HG03175 (cell line): Measurements from ENCODE around the gene KLK1.
A peak's percentile ranks its signal among the peaks of the same experiment; 100 is the strongest.
"Not testable (repeated sequence)": the region's sequence is repeated elsewhere in the genome, so short reads cannot be mapped to it uniquely, and the experiment has no call there.

Source experiments
- ATAC-seq: cut with Tn5 transposase; IDR thresholded peaks from one replicate; pipeline ENCODE4 v1.9.1; 2021; ENCODE audit warnings: mild to moderate bottlenecking, moderate library complexity; ENCODE audit not compliant: unreplicated experiment

KLK1 gene

GRCh38 chr19:50817941-50818858, 5.4 kb downstream of the KLK1 start:
- ATAC-seq = peak; percentile 60

DNA sequence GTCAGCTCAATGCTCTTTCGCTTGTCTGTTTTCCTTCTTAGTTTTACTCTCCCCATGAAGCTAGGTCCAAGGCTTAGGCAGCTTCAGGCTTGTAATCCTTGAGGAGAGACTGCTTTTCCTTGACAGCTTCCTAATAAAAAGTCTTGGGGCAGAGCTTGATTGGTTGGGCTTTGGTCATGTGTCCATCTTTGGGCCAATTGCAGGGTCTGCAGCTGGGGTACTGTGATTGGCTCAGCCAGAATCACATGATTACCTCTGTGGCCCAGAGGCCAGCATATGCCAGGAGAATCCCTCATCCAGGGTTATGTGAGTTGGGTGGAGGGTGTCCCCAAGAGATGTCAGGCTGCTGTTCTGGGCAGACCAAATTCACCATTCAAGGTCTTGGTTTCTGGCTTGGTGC, 8.1 kb downstream of the KLK1 start:
- no peak for ATAC-seq

DNA sequence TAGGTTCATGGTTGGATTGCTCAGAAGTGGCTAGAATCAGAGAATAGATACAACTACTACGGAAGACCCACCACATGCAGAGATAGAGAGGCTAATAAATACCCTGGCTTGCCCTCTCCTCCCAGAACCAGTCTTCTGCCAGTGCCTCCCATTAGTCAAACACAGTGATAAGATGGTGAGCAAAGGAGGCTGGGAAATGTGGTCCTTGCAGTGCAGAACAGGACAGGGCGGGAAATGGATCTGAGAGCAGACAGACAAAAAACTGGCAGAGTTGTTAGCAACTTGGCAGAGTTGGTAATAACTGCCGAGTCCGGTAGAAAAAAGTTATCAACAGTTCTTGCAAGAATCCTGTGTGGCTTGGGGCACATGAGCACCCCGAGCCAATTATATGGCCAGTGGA, 8.7 kb downstream of the KLK1 start:
- no peak for ATAC-seq

GRCh38 chr19:50812474-50812873, 11.1 kb downstream of the KLK1 start:
- no peak for ATAC-seq

- not testable (repeated sequence) for ATAC-seq
These were observed 11.9 kb downstream of the KLK1 start for GRCh38 chr19:50811622-50812238.

GRCh38 chr19:50808856-50809255, 14.7 kb downstream of the KLK1 start:
- ATAC-seq = no peak

DNA sequence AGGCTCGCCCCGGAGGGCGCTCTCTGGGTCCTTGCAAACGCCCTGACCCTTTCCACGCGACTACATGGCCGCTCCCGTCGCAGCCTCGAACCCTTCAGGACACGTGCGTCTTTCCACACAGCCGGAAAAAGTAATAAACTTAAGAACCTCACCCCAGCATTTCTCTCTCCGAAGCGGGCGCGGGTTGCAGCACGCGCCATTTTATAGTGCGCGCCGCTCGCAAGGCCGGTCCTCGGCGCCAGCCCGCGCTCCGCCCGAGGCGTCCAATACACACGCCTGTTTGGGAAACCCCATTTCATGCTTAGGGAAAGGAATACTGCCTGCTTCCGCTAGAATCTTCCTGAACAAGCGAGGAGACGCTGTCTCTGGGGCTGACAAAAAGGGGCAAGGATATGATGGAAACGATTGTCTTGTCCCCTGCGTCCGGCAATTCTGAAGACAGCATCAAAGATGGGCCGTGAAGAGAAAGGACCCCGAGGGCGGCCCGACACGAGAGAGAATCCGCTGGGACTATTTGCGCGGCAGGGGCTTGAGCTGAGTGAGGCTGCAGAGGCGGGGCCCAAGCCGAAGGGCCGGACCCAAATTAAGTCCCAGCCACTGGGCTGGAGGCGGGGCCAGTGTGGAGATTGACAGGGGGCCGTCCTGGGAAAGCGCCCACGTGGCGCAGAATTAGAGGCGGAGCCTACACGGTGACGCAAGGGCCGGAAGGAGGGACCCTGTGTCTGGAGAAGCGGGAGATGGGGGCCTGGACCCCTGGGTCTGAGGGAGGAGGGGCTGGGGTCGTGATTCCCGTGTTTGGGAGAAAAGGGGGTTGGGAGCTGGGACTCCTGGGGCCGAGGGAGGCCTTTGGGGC, 18.9 kb downstream of the KLK1 start:
- ATAC-seq = peak; percentile 94

GRCh38 chr19:50803633-50804419, 19.8 kb downstream of the KLK1 start:
- ATAC-seq = peak; percentile 3

- ATAC-seq = no peak
These were observed 22.5 kb downstream of the KLK1 start for GRCh38 chr19:50801107-50801506.

GRCh38 chr19:50799547-50799851, 24.1 kb downstream of the KLK1 start:
- no peak for ATAC-seq

GRCh38 chr19:50798659-50799546, 24.7 kb downstream of the KLK1 start:
- ATAC-seq = no peak

DNA sequence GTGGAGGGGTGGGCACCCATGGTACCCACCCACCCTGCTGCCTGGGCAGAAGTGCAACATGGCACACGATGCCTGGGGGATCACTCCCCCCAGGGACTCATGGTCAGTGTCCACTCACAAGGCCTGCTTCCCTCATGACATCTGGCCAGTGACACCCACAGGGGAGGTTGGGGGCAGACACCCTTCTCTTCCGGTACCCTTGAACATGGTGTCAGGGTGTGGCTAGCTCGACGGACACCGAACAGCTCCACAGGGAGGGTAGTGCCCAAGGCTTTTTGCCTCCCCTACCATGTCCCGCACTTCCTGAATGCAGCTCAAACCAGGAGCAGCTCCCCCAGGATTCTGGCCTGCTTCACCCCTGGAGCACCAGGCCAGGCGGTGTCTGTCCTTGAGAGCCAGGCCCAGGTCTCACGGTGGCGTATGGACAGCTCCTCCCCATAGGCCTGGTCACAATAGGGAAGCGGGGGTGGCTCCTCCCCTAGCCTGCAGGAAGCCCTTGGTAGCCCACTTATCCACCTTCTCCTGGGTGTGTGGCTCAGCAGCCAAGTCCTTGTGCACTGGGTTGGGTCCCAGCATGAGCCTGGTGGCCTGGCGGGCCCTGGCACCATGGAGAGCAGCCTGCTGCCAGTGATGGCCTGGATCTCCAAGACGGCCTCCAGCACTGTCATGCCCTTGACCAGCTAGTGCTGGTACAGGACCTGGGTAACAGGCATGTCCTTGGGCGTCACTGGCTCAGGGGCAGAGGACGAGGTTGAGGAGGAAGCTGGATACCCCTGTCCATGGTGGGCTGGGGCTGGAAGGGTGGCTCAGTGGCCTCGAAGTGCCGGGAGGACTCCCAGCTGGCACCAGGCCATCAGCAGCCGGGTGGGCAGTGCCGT, 25.6 kb downstream of the KLK1 start:
- no peak for ATAC-seq

- no peak for ATAC-seq
These were observed 26.2 kb downstream of the KLK1 start for GRCh38 chr19:50797429-50797780.

DNA sequence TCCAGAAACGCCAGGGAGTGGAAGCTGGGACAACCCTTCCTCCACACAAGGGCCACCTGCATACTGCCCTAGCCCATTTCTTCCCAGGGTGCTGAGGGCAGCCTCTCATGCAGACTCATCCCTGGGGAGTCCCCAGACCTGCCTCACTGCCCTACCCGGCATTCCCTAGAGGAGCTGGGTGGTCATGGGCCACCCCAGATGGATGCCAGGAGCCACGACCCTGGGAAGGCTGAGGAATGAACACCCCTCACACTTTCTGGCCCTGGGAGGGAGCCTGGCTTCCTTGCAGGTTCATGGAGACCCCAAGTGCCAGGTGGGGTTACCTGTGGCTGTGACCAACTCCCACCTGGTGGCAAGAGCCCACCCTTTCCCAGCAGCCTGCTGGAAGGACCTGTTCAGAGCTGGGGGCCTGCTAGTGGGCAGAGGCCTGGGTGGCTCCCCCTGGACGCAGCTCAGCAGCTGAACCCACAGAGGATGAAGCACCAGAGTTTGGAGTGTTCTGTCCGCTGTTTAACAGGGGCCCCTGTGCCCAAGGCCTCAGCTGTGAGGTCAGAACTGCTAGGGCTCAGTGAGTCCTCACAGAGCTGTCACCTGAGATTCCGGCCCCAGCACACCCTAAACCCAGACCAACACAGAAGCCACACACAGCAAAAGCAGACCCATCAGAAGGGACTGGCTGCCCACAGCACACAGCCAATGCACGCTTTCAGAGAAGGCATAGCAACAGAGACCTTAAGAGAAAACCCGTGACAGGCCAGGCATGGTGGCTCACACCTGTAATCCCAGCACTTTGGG, 26.8 kb downstream of the KLK1 start:
- no peak for ATAC-seq

DNA sequence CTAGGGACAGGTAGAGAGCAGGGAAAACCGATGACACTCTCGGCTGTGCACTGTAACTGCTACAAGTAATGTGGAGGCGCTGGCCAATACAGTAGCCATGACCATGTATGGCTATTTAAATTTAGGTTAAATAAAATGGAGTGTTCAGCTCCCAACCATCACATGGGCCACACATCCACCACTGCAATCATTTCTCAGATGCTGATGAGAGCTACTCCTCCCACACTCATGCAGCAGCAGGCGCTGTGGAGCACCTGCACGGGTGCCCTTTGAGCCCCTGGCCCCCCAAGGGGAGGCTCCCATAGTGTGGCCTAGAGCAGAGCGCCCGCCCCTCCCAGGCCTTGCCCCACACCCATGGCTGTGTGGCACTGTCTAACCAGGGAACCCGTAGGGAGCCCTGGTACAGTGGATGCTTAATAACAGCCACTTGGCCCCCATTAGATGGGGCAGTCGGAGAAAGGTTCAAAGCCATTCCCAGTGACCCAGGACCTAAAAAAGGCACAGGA, 27.4 kb downstream of the KLK1 start:
- ATAC-seq = no peak

DNA sequence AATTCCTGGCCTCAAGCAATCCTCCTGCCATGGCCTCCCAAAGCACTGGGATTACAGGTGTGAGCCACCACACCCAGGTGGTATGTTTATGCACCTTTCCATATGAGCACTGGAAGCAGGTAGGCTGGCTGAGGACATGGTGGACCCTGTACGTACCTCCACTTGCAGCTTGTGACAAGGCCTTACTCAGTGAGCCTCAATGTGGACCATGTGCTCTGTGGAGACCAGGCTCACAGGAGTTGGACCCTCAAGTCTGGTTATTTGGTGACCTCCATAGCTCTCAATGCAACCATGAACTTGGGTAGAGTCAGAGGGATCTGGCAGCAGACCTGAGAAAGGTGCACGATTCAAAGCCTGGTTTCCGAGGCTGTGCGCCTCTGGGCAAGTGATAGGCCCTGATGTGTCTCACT, 27.9 kb downstream of the KLK1 start:
- ATAC-seq = no peak

DNA sequence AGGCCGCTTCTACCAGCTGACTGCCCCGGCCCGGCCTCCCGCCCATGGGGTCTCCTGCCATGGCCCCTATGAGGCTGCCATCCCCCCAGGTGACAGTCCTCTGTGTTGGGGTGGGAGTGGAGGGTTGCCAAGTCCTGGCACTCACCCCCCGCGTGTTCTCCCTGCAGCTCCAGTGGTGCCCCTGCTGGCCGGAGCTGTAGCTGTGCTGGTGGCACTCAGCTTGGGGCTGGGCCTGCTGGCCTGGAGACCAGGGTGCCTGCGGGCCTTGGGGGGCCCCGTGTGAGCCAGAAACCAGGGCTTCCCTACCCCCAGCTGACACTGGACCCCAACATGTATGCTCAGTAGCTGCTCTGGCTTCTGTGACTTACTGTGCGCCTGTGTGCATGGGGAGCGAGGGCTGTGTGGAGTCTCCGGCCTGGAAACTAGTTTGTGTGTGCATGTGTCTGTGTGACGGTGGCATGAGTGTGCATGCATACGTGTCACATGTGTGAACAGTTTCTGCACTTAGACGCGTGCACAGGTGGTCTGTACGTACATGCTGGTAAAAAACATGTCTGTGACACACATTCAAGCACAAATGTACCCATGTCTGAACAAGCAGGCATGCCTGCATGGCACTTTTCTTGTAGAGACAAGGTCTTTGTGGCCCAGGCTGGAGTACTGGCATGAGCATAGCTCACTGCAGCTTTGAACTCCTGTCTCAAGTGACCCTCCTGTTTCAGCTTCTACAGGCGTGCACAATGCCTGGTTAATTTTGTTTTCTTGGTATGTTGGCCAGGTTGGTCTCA, 28.5 kb downstream of the KLK1 start:
- no peak for ATAC-seq
